WERI-Rb-1 (cell line): ENCODE data around the gene MUC5AC.
A peak's percentile ranks its signal among the peaks of the same experiment; 100 is the strongest.

Experiments
- DNase-seq: peaks from one replicate; pipeline ENCODE4 v3.0.0-alpha.2; 2020
- H3K27ac ChIP-seq: fragments of 250-450 bp; sonication (Bioruptor Pico); 2 replicates; pipeline ENCODE4 v1.5.1; 2020; ENCODE audit warnings: mild to moderate bottlenecking, moderate library complexity
- H3K27me3 ChIP-seq: fragments of 250-450 bp; sonication (Bioruptor Pico); 2 replicates; pipeline ENCODE4 v1.5.1; 2021; ENCODE audit warnings: mild to moderate bottlenecking, low read depth, moderate library complexity; ENCODE audit not compliant: insufficient read depth, severe bottlenecking
- H3K36me3 ChIP-seq: fragments of 250-450 bp; sonication (Bioruptor Pico); 2 replicates; pipeline ENCODE4 v1.5.1; 2020; ENCODE audit warnings: mild to moderate bottlenecking, moderate library complexity
- H3K4me3 ChIP-seq: 2 replicates; pipeline ENCODE4 v1.5.1; 2011; ENCODE audit warnings: low read depth, mild to moderate bottlenecking, control low read depth, low read length
- H3K9me3 ChIP-seq: fragments of 250-450 bp; sonication (Bioruptor Pico); 2 replicates; pipeline ENCODE4 v1.5.1; 2021; ENCODE audit warnings: mild to moderate bottlenecking, moderate library complexity; ENCODE audit not compliant: severe bottlenecking
- CTCF ChIP-seq: IDR thresholded peaks from 2 replicates; pipeline ENCODE4 v1.5.1; 2011; ENCODE audit warnings: low read depth, mild to moderate bottlenecking, control low read depth, inconsistent platforms, low read length

The MUC5AC gene

GRCh38 chr11:1203505-1204271 lies 45.9 kb downstream of the MUC5AC start:
- DNase-seq: peak; percentile 14
- Histone ChIP-seq H3K27ac (no peak overlapping the region), H3K4me3 (no peak overlapping the region), H3K36me3 (no peaks in the 10 kb centered on the region), H3K27me3 (no peaks in the 10 kb centered on the region), H3K9me3 (no peaks in the 10 kb centered on the region)
- no peak for TF ChIP-seq CTCF

GRCh38 chr11:1204381-1205101 lies 46.8 kb downstream of the MUC5AC start:
- DNase-seq: no peak
- Histone ChIP-seq H3K27ac (no peak overlapping the region), H3K27me3 (no peaks in the 10 kb centered on the region), H3K4me3 (no peak overlapping the region), H3K36me3 (no peaks in the 10 kb centered on the region), H3K9me3 (no peaks in the 10 kb centered on the region)
- TF ChIP-seq CTCF: no peak

GRCh38 chr11:1205121-1205986 lies 47.6 kb downstream of the MUC5AC start:
- Histone ChIP-seq H3K27ac (no peak overlapping the region), H3K9me3 (no peaks in the 10 kb centered on the region), H3K36me3 (no peaks in the 10 kb centered on the region), H3K4me3 (no peak overlapping the region), H3K27me3 (no peaks in the 10 kb centered on the region)
- DNase-seq: peak; percentile 4
- TF ChIP-seq CTCF: no peak

- Histone ChIP-seq H3K36me3 (no peaks in the 10 kb centered on the region), H3K27ac (no peak overlapping the region), H3K4me3 (no peak overlapping the region), H3K27me3 (no peaks in the 10 kb centered on the region), H3K9me3 (no peaks in the 10 kb centered on the region)
- no peak for DNase-seq
- no peak for TF ChIP-seq CTCF
These were observed 48.2 kb downstream of the MUC5AC start for GRCh38 chr11:1205987-1206331.

GRCh38 chr11:1206391-1207271 lies 48.9 kb downstream of the MUC5AC start:
- TF ChIP-seq CTCF: no peak
- Histone ChIP-seq H3K27ac (no peak overlapping the region), H3K4me3 (no peak overlapping the region), H3K36me3 (no peaks in the 10 kb centered on the region), H3K9me3 (peaks cover 4% of the 10 kb centered on the region), H3K27me3 (no peaks in the 10 kb centered on the region)
- peak; percentile 4 for DNase-seq
